Smooth muscle cell (in vitro differentiated cells): ENCODE data around the gene LY9. TPM values are rescaled to one million over a fixed set of nuclear protein-coding genes. Genes with fewer than 3 reads are reported as not detected.

Source experiments
- DNase-seq: peaks from one replicate; lab custom pipeline; 2025; ENCODE audit not compliant: unreplicated experiment; lab: John Stamatoyannopoulos, UW
- H2AFZ ChIP-seq: fragments of 200-600 bp; sonication (generic); 2 replicates; pipeline ENCODE4 v1.6.0; 2016; ENCODE audit warnings: antibody characterized with exemption, low read depth, mild to moderate bottlenecking
- H3F3A ChIP-seq: fragments of 200-600 bp; sonication (generic); 2 replicates; pipeline ENCODE4 v1.6.0; 2017; ENCODE audit warnings: antibody characterized with exemption, low read depth
- H3K27ac ChIP-seq: fragments of 200-600 bp; sonication (generic); 2 replicates; pipeline ENCODE4 v1.5.1; 2016; ENCODE audit warnings: low read depth, mild to moderate bottlenecking
- H3K27me3 ChIP-seq: fragments of 200-600 bp; sonication (generic); 2 replicates; pipeline ENCODE4 v1.6.1; 2016; ENCODE audit warnings: low read depth, mild to moderate bottlenecking
- H3K36me3 ChIP-seq: fragments of 200-600 bp; sonication (generic); 2 replicates; pipeline ENCODE4 v1.5.1; 2016; ENCODE audit warnings: low read depth
- H3K4me1 ChIP-seq: fragments of 200-600 bp; sonication (generic); 2 replicates; pipeline ENCODE4 v1.5.1; 2016; ENCODE audit warnings: low read depth
- H3K4me2 ChIP-seq: fragments of 200-600 bp; sonication (generic); 2 replicates; pipeline ENCODE4 v1.6.0; 2016; ENCODE audit warnings: mild to moderate bottlenecking
- H3K4me3 ChIP-seq: fragments of 200-600 bp; sonication (generic); 2 replicates; pipeline ENCODE4 v1.5.1; 2016; ENCODE audit warnings: mild to moderate bottlenecking
- H3K79me2 ChIP-seq: fragments of 200-600 bp; sonication (generic); 2 replicates; pipeline ENCODE4 v1.6.0; 2016; ENCODE audit warnings: low read depth, mild to moderate bottlenecking
- H3K9ac ChIP-seq: fragments of 200-600 bp; sonication (generic); 2 replicates; pipeline ENCODE4 v1.6.0; 2016; ENCODE audit warnings: low read depth
- H3K9me3 ChIP-seq: fragments of 200-600 bp; sonication (generic); replicated peaks from 2 replicates; pipeline ENCODE4 v1.5.1; 2016; ENCODE audit warnings: low read depth
- H4K20me1 ChIP-seq: fragments of 200-600 bp; sonication (generic); 2 replicates; pipeline ENCODE4 v1.6.0; 2016; ENCODE audit warnings: low read depth
- CTCF ChIP-seq: fragments of 200-600 bp; sonication (generic); IDR thresholded peaks from 2 replicates; pipeline ENCODE4 v1.5.1; 2017; ENCODE audit warnings: borderline replicate concordance, mild to moderate bottlenecking, antibody characterized with exemption; ENCODE audit not compliant: insufficient read depth, poor library complexity, severe bottlenecking
- WGBS: methylation state at CpG from one replicate; pipeline ENCODE4 v1.1.7; 2016; ENCODE audit warnings: low lambda C conversion rate; 5-methylcytosine and 5-hydroxymethylcytosine counted together
- polyA plus RNA-seq: library from polyadenylated mRNA; unstranded; fragments of >200 nt; fragmentation: Nextera tagmentation; extraction: Ambion mirVana; gene quantifications from 2 replicates; pipeline ENCODE4 v1.2.1, GENCODE V29; 2016
- total RNA-seq: library from RNA; depleted of rRNA; stranded (reverse); fragments of >200 nt; gene quantifications from 2 replicates; pipeline ENCODE4 v1.2.3, GENCODE V29; 2014

The LY9 gene
- total and polyA plus RNA-seq, 2 experiments from 2014 or later: not detected

- Histone ChIP-seq H3K27ac (no peak overlapping the region), H3K79me2 (no peaks in the 10 kb centered on the region), H3K4me1 (no peaks in the 10 kb centered on the region), H4K20me1 (no peaks in the 10 kb centered on the region), H3K4me3 (no peak overlapping the region), H3K4me2 (no peak overlapping the region), H2AFZ (no peak overlapping the region), H3K27me3 (no peaks in the 10 kb centered on the region), H3K9ac (no peak overlapping the region), H3K9me3 (no peaks in the 10 kb centered on the region), H3F3A (no peaks in the 10 kb centered on the region), H3K36me3 (no peaks in the 10 kb centered on the region)
- no peak for TF ChIP-seq CTCF
- no peak for DNase-seq
- 94% methylated on average over 2 of the region's 2 CpGs for WGBS
Measured at GRCh38 chr1:160756849-160757201, 39.1 kb upstream of the LY9 start.

GRCh38 chr1:160758521-160758920 is 37.5 kb upstream of the LY9 start:
- Histone ChIP-seq H3K4me2 (no peak overlapping the region), H3K9me3 (no peaks in the 10 kb centered on the region), H3K36me3 (no peaks in the 10 kb centered on the region), H4K20me1 (no peaks in the 10 kb centered on the region), H3K4me1 (no peaks in the 10 kb centered on the region), H2AFZ (no peak overlapping the region), H3K27ac (no peak overlapping the region), H3K4me3 (no peak overlapping the region), H3K9ac (no peak overlapping the region), H3K27me3 (no peaks in the 10 kb centered on the region), H3K79me2 (no peaks in the 10 kb centered on the region), H3F3A (no peaks in the 10 kb centered on the region)
- 95% methylated on average over 2 of the region's 2 CpGs for WGBS
- no peak for TF ChIP-seq CTCF
- no peak for DNase-seq

GRCh38 chr1:160759740-160760139 is 36.2 kb upstream of the LY9 start:
- Histone ChIP-seq H3K27ac (no peak overlapping the region), H3K4me1 (no peaks in the 10 kb centered on the region), H3K9ac (no peak overlapping the region), H3K79me2 (no peaks in the 10 kb centered on the region), H3K4me3 (no peak overlapping the region), H3K9me3 (no peaks in the 10 kb centered on the region), H2AFZ (no peak overlapping the region), H3K27me3 (no peaks in the 10 kb centered on the region), H3K4me2 (no peak overlapping the region), H3K36me3 (no peaks in the 10 kb centered on the region), H3F3A (no peaks in the 10 kb centered on the region), H4K20me1 (no peaks in the 10 kb centered on the region)
- no peak for DNase-seq
- no peak for TF ChIP-seq CTCF

GRCh38 chr1:160761046-160761445 is 34.9 kb upstream of the LY9 start:
- no peak overlapping the region for H3K4me3 ChIP-seq
- H2AFZ ChIP-seq: no peak overlapping the region
- H4K20me1 ChIP-seq: no peaks in the 10 kb centered on the region
- no peak overlapping the region for H3K27ac ChIP-seq
- DNase-seq: no peak
- H3K36me3 ChIP-seq: no peaks in the 10 kb centered on the region
- H3F3A ChIP-seq: no peaks in the 10 kb centered on the region
- no peaks in the 10 kb centered on the region for H3K9me3 ChIP-seq
- no peaks in the 10 kb centered on the region for H3K79me2 ChIP-seq
- WGBS: 87% methylated on average over 4 of the region's 4 CpGs
- no peak overlapping the region for H3K4me2 ChIP-seq
- no peak for TF ChIP-seq CTCF
- no peaks in the 10 kb centered on the region for H3K4me1 ChIP-seq
- no peaks in the 10 kb centered on the region for H3K27me3 ChIP-seq
- no peak overlapping the region for H3K9ac ChIP-seq
